Right lobe of liver (tissue), 4 donors: Measurements from ENCODE around the gene NSMCE3.

Experiments
- POLR2A ChIP-seq: fragments of 450-650 bp; IDR thresholded peaks from one replicate; pipeline ENCODE4 v1.6.1; 2017; ENCODE audit warnings: antibody characterized with exemption, mild to moderate bottlenecking
- TF ChIP-seq, protein P1 (sequence below), 4 donors: fragments of 200-600 bp in 3 of 4; fragments of 450-650 bp in 1 of 4; IDR thresholded peaks; one replicate each; pipeline versions ENCODE4 v1.5.1 to v1.8.0; 2016 to 2022; ENCODE audit warnings: antibody characterized with exemption in 4 of 4, mild to moderate bottlenecking in 2 of 4
- donor health status: DM: no; HTN: no; CAD: no.
- donor health status: DM: no; HTN: no; CAD: no.
- donor health status: DM: no; HTN: yes; CAD: no.

DNA sequence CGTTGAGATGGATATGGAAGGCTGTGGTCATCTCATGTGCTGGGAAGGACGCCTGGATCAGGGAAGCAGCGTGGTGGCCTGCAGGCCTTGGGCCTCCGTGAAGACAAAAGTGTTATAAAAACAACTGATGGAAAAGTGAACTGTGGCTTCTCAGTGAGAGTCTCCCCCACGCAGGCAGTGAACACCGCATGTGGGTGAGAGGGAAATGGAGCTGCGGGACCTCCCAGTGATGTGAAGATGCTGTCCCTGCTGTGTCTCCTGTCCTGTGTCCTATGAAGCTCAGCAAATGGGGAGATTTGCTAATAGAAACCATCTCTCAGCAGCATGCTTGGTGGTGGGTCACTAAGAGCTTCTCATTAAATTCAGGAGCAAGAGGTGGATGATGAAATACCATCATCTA lies 25.1 kb downstream of the NSMCE3 start:
- TF ChIP-seq POLR2A = no peak
- TF ChIP-seq, protein P1, sequence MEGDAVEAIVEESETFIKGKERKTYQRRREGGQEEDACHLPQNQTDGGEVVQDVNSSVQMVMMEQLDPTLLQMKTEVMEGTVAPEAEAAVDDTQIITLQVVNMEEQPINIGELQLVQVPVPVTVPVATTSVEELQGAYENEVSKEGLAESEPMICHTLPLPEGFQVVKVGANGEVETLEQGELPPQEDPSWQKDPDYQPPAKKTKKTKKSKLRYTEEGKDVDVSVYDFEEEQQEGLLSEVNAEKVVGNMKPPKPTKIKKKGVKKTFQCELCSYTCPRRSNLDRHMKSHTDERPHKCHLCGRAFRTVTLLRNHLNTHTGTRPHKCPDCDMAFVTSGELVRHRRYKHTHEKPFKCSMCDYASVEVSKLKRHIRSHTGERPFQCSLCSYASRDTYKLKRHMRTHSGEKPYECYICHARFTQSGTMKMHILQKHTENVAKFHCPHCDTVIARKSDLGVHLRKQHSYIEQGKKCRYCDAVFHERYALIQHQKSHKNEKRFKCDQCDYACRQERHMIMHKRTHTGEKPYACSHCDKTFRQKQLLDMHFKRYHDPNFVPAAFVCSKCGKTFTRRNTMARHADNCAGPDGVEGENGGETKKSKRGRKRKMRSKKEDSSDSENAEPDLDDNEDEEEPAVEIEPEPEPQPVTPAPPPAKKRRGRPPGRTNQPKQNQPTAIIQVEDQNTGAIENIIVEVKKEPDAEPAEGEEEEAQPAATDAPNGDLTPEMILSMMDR (IDR thresholded peaks at IDR 0.05) = no peak
